ENCODE results near the gene OSBPL7. TPM values are rescaled to one million over a fixed set of nuclear protein-coding genes. Genes with fewer than 3 reads are reported as not detected.

OSBPL7 gene
- total and polyA plus RNA-seq, 8 donors = 8.4 to 34.7 (median 13.7) TPM

- WGBS, 2 donors = 0 to 1% methylated on average over 51 to 55 of the region's 55 CpGs
- H3K4me1 ChIP-seq = peaks cover 8 to 26% (median 16%) of the 10 kb centered on the region in 3 donors
- H3K4me3 ChIP-seq = peak within 1 kb of the TSS; percentile 85 to 95 (median 94)
- peak; percentile 83 to 98 (median 94) for TF ChIP-seq CTCF (IDR thresholded peaks at IDR 0.05)
- no peaks in the 10 kb centered on the region for H3K27me3 ChIP-seq
- intact Hi-C loops (cut with DNase I) = loop anchor here in 2 of 3 donors (2.0 to 10.0 kb wide), 4 partner anchors 48 to 181 kb away; no protein-coding TSS in a partner anchor
- H3K9me3 ChIP-seq = no peaks in the 10 kb centered on the region
- DNase-seq (peak; percentile 84 to 98 (median 94)), FAIRE-seq (no peak), ATAC-seq (peak; percentile 89 to 95 (median 94))
- H3K27ac ChIP-seq = peak within 1 kb of the TSS; percentile 5 to 64 (median 58)
- H3K36me3 ChIP-seq = no peaks in the 10 kb centered on the region
Observed at GRCh38 chr17:47840742-47841487, 19.3 kb upstream of the OSBPL7 start, which contains the start of gene SCRN2. SCRN2 (minus strand) TSS chr17:47841273; CDS start chr17:47840843, 430 bp downstream.

GRCh38 chr17:47840001-47840741 lies 18.6 kb upstream of the OSBPL7 start:
- no peak for TF ChIP-seq CTCF (IDR thresholded peaks at IDR 0.05)
- Histone ChIP-seq H3K4me1 (peaks cover 8 to 26% (median 16%) of the 10 kb centered on the region in 3 donors), H3K9me3 (no peaks in the 10 kb centered on the region), H3K27ac (no peak overlapping the region), H3K36me3 (no peaks in the 10 kb centered on the region), H3K27me3 (no peaks in the 10 kb centered on the region), H3K4me3 (peak overlapping the region; percentile 85 to 95 (median 94))
- ATAC-seq = no peak
- WGBS, 2 donors = 28 to 29% methylated on average over 17 of the region's 17 CpGs
- no peak for FAIRE-seq
- intact Hi-C loops (cut with DNase I) = loop anchor here in 2 of 3 donors (2.0 to 10.0 kb wide), 4 partner anchors 49 to 182 kb away; no protein-coding TSS in a partner anchor
- DNase-seq = no peak

- peaks cover 8 to 26% (median 16%) of the 10 kb centered on the region in 3 donors for H3K4me1 ChIP-seq
- WGBS, 2 donors = 78 to 92% methylated on average over 4 to 5 of the region's 5 CpGs
- FAIRE-seq (no peak), ATAC-seq (no peak), DNase-seq (no peak)
- H3K4me3 ChIP-seq = no peak overlapping the region
- H3K36me3 ChIP-seq = no peaks in the 10 kb centered on the region
- H3K9me3 ChIP-seq = no peaks in the 10 kb centered on the region
- H3K27ac ChIP-seq = no peak overlapping the region
- intact Hi-C loops (cut with DNase I) = no loop called here
- TF ChIP-seq CTCF (IDR thresholded peaks at IDR 0.05) = no peak
- H3K27me3 ChIP-seq = no peaks in the 10 kb centered on the region
Observed at GRCh38 chr17:47839071-47839470, 17.5 kb upstream of the OSBPL7 start.

GRCh38 chr17:47838636-47839035 lies 17.0 kb upstream of the OSBPL7 start:
- no peaks in the 10 kb centered on the region for H3K36me3 ChIP-seq
- H3K4me1 ChIP-seq = peaks cover 8 to 26% (median 16%) of the 10 kb centered on the region in 3 donors
- no peaks in the 10 kb centered on the region for H3K9me3 ChIP-seq
- DNase-seq (no peak), FAIRE-seq (no peak), ATAC-seq (no peak)
- H3K27me3 ChIP-seq = no peaks in the 10 kb centered on the region
- TF ChIP-seq CTCF (IDR thresholded peaks at IDR 0.05) = no peak
- no peak overlapping the region for H3K27ac ChIP-seq
- H3K4me3 ChIP-seq = no peak overlapping the region
- 93 to 94% methylated on average over 13 of the region's 13 CpGs for WGBS, 2 donors
- intact Hi-C loops (cut with DNase I) = no loop called here
